OCI-LY3 (cell line): ENCODE results near the gene PC.

Experiments
- EZH2phosphoT487 ChIP-seq: fragments of 200-600 bp; shearing (Covaris generic); IDR thresholded peaks from 2 replicates; pipeline ENCODE4 v1.6.1; 2018; ENCODE audit warnings: antibody characterized with exemption, mixed run types, low read depth
- TF ChIP-seq, protein P1 (sequence below): fragments of 200-600, 300-600 bp; sonication (generic); IDR thresholded peaks from 2 replicates; pipeline ENCODE4 v1.5.1; 2014; ENCODE audit warnings: antibody characterized with exemption, low read length, low read depth

DNA sequence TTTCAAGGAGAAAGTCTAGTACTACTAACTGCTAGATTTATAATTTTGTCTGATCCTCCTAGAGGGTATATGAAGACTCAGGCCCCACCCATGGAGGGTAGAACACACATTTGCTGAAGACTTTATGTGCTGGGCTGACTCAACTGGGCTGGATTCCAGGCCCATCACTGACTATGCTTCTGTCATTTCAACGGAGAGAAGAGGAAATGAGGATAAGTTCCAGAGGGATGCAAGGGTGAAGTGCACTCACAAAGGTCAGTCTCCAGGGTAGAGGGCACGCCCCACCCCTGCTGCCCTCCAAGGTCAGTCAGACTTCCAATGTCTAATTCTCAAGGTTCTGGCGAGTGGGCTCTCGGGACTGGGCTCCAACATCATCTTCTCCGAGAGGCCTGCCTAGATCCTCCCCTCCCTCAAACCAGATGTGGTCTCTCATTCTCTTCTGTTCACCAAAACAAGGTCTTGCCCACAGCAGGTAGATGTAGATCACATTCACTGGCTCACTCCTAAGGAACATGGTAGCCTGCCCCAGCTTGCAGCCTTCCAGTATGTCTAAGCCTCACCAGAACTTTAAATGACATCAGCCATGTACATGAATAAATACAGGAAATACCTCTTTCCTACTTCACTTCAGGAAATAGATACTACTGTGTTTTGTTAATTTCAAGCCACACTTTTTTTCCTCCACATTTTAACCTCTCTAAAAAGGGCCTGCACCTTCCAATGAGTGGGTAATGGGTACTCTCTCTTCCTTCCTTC lies 9.7 kb upstream of the PC start:
- TF ChIP-seq, protein P1, sequence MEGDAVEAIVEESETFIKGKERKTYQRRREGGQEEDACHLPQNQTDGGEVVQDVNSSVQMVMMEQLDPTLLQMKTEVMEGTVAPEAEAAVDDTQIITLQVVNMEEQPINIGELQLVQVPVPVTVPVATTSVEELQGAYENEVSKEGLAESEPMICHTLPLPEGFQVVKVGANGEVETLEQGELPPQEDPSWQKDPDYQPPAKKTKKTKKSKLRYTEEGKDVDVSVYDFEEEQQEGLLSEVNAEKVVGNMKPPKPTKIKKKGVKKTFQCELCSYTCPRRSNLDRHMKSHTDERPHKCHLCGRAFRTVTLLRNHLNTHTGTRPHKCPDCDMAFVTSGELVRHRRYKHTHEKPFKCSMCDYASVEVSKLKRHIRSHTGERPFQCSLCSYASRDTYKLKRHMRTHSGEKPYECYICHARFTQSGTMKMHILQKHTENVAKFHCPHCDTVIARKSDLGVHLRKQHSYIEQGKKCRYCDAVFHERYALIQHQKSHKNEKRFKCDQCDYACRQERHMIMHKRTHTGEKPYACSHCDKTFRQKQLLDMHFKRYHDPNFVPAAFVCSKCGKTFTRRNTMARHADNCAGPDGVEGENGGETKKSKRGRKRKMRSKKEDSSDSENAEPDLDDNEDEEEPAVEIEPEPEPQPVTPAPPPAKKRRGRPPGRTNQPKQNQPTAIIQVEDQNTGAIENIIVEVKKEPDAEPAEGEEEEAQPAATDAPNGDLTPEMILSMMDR, result no peak
- no peak for TF ChIP-seq EZH2phosphoT487
